Stomach (tissue), 4 donors: ENCODE results near the gene PRPS1L1.

Experiments used
- POLR2AphosphoS5 ChIP-seq, 3 donors: sonication (generic); formaldehyde crosslinking; IDR thresholded peaks; one replicate each; pipeline ENCODE4 v1.6.1; 2016; ENCODE audit warnings: antibody characterized with exemption in 3 of 3
- TF ChIP-seq, protein P1 (sequence below), 7 experiments: fragments of 450-650 bp in 4 of 7; fragments of 200-600 bp in 3 of 7; sonication (generic) in 3 of 7; IDR thresholded peaks; one replicate each; pipeline ENCODE4 v1.5.1; 2016 to 2019; ENCODE audit warnings: antibody characterized with exemption in 7 of 7, control low read depth in 2 of 7, mild to moderate bottlenecking in 1 of 7

DNA sequence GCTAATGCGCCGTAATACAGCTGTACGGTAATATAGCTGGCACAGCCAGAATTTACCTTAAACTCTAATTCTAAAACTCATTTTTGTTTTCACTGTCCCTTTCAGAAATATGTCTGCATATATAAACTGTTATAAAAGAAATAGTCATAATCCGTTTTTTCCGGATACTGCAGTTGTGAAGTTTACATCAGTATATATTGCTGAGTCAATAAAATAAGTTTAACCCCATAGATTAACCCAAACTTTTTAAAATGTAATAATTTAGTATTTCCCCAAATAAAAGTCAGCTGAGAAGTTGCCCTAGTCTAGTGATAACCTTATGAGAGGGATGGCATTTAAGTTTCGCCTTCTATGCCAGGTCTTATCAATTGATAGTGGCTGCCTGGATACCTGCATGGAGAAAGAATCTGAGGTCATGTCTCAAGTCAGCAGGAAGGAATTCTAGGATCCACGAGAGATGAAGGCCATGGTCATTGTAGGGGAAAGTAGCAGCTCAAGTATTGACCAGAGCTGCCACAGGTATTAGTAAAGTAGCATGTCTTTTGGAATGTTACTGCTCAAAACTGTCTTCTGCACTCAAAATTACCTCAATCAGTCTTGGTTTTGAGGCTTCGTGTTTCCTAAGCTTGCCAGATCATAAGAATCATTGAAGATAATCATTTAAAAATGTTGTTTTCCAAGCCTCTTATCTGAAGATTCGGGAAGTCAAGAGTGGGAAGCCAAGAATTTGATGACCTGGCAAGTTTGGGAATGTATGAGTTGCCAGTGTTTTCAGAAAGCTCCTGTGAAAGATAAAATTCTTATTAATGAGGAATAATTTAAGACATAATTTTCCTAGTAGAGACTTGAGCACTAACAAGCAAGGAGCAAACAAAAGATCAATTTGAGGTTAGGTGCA is 10.8 kb downstream of the PRPS1L1 start:
- TF ChIP-seq, protein P1, sequence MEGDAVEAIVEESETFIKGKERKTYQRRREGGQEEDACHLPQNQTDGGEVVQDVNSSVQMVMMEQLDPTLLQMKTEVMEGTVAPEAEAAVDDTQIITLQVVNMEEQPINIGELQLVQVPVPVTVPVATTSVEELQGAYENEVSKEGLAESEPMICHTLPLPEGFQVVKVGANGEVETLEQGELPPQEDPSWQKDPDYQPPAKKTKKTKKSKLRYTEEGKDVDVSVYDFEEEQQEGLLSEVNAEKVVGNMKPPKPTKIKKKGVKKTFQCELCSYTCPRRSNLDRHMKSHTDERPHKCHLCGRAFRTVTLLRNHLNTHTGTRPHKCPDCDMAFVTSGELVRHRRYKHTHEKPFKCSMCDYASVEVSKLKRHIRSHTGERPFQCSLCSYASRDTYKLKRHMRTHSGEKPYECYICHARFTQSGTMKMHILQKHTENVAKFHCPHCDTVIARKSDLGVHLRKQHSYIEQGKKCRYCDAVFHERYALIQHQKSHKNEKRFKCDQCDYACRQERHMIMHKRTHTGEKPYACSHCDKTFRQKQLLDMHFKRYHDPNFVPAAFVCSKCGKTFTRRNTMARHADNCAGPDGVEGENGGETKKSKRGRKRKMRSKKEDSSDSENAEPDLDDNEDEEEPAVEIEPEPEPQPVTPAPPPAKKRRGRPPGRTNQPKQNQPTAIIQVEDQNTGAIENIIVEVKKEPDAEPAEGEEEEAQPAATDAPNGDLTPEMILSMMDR (IDR thresholded peaks at IDR 0.05) = no peak
- no peak for TF ChIP-seq POLR2AphosphoS5 (IDR thresholded peaks at IDR 0.05)
